COLO668 (cell line): ENCODE measurements around the gene MAP3K5.
"Not testable (repeated sequence)": the region's sequence is repeated elsewhere in the genome, so short reads cannot be mapped to it uniquely, and the experiment has no call there.

Experiments used
- DNase-seq: peaks from one replicate; lab custom pipeline; 2025; ENCODE audit not compliant: unreplicated experiment; lab: John Stamatoyannopoulos, UW

Gene MAP3K5

DNA sequence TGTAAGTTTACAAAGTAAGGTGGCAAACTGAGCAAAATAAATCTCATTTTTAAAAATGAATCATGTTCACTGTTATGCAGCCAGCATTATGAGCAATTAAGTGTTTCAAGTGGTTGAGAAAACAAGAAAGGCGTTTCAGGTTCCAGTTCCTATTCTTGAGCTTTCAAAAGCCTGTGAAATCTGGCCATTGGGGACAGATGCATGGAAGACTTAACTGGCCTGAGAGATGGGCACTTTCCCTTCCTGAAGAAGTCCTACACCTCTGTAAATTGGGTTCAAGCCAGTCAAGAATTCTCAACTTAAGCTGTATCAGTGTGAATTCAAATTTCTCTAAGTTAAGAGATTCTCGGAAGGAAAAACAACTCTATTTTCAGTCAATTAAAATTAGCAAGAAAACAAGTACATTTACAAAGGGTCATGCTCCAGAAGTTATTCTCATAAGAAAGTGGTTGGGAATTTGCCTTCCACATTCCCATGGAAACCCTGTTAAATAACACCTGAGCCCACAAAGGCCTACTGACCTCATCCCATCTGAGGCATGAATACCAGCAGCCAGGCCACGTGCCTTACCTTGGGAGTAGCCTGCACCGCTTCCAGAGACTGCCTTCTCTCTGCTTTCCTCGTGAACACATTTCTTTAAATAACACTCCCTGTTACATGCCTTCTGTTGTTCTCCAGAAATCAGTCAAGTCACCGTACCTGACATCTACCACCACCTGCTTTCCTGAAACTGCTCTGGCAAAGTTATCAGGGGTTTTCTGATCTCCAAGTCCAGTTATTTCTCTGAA is 19.4 kb downstream of the MAP3K5 start:
- DNase-seq = no peak

DNA sequence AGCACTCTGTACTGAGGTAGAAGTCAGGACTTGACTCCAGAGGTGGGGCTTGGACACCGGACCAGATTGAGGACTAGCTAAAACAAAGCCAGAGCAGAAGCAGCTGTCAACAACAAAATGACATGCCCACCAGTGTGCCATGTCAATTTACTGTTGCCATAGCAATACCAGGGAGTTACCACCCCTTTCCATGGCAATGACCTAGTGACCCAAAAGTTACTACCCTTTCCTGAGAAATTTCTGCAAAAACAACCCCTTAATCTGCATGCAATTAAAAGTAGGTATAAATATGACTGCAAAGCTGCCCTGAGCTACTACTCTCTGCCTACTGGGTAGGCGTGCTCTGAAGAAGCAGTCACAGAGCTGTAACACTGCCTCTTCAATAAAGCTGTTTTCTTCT is 21.0 kb downstream of the MAP3K5 start:
- no peak for DNase-seq

DNA sequence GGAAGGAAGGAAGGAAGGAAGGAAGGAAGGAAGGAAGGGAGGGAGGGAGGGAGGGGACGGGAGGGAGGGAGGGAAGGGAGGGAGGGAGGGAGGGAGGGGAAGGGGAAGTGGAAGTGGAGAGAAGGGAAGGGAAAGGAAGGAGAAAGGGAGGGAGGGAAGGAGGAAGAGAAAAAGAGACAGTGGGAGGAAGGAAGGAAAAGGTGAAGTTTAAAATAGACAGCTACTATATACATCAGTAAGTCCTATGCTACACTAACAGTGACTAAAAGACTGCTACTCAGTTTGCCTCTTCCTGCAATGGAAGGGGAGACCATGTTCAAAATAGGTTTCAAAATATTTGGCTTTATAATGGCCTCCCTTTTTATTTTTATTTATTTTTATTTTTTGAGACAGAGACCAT is 22.5 kb downstream of the MAP3K5 start:
- DNase-seq = no peak

DNA sequence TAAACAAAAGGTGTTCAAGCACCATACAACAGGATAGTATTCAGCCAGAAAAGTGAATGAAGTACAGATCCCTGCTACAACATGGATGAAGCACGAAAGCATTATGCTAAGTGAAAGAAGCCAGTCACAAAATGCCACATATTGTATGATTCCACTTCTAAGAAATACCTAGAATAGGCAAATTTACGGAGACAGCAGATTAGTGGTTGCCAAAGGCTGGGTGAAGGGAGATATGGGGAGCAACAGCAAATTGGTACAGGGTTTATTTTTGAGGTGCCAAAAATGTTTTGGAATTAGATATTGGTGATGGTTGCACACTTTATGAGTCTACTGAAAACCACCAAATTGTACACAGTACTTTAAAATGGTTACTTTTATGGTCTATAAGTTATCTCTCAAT is 23.2 kb downstream of the MAP3K5 start:
- DNase-seq = no peak

DNA sequence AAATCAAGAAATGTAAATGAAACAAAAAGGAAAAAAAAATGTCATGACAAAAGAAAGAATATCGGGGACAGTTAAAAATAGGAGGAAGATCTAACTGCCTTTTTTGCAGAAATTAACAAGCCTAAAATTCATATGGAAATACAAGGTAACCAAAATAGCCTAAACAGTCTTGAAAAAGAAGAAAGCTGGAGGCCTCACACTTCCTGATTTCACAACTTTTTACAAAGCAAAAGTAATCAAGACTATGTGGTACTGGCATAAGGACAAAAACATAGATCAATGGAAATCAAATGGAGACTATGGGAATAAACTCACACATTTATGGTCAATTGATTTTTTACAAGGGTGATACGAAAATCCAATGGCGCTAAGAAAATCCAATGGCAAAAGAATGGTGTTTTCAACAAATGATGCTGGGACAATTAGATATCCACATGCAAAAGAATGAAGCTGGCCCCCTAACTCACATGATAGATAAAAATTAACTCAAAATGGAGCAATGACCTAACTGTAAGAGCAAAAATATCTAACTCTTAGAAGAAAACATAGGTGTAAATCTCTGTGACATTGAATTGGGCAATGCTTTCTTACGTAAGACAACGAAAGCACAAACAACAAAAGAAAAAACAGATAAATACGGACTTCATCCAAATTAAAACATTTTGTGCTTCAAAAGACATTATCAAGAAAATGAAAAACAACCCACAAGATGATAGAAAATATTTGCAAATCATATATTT is 24.5 kb downstream of the MAP3K5 start:
- no peak for DNase-seq

DNA sequence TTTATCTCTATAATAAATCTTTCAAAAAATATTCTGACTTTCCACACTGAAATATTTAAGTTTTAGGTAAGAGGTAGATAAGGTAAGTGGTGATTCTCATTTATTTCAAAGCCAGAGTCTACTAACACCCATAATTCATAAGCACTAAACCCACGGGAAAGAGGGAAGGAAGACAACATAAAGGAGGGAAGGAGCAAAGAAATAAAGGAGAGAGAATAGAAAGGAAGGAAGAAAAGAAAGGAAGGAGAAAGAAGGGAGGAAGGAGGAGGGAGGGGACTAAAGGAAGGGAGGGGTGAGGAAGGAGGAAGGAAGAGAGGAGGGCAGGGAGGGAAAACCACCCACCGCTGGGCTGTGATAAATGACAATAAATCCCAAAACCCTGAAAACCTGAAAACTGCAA is 25.2 kb downstream of the MAP3K5 start:
- no peak for DNase-seq

DNA sequence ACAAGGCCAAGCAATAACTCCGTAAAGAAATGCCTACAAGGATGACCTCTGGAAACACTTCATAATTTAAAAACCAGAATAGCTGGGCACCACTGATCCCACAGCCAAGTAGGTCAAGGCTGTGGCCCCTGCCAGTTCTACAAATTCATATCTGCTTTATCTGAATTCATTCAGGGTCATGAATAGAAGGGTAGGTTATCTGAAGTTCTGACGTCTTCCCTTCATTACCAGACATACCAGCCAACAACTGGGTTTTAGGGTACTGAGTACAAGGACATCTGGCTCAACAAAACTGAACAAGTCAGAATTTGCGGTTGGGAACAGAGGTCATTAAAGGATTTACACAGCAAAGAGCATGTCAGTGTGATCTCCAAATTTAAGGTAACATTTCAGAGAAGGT is 26.0 kb downstream of the MAP3K5 start:
- DNase-seq = no peak

DNA sequence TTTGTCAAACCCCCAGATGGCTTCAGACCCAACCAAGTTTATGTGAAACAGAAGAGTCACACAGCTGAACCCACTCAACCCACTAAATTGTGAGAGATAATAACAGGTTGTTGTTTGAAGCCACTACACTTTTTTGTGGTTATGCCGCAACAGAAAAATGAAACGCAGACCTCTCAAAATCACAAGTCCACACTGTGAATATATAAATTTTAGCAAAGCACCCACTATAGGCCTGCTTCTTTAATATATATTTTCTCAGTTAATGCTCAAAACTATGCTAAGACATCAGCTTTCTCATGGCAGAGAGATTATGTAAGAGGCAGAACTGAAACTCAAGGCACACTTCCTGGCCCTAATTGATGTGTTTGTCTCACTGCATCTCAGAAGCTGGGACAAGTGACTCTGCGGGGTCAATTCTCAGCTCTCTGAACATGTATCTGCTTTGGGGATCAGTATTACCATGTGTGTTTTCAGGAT is 27.7 kb downstream of the MAP3K5 start:
- no peak for DNase-seq

DNA sequence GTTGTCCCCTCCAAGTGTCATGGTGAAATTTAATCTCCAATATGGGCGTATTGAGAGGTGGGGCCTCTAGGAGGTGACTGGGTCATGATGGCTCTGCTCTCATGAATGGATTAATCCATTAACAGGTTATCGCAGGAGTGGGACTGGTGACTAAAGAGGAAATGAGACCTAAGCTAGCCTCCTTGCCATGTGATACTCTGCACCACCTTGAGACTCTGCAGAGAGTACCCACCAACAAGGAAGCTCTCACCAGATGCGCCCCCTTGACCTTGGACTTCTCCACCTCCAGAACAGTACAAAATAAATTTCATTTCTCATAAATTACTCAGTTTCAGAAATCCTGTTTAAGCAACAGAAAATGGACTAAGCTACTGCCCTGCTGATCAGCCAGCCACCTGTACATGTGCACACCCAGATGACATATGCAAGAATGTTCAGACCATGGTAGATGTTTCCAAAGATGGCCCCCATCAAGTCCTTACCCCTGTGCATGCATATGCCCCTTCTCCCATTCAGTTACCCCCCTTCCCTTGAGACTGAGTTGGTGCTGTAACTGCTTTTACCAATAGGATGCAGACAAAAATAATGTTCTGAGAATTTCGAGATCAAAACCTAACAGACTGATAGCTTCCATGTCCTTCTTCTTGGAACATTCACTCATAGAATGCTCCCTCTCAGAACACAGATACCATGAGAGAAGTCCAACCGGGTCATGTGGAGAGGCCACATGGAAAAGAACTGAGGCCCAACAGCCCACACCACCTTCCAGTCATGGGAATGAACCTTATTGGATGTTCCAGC is 28.4 kb downstream of the MAP3K5 start:
- DNase-seq = no peak

DNA sequence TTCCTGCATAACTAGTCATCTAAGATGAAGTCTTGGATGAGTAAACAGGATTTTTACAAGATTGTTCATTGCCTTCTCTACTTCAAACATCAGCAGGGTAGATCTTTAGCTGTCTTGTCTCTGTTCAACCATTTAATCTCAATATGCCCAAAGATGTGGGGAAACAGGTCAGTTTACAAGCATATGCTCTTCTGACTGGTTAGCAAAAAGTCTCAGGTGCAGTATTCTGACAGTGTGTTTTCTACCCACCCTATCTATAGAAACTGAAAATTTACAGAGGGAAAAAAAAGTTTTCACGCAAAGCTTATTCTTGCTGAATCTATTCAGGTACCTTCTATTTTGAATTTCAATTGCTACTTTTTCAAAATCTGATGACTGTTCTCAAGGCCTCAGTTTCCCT is 29.0 kb downstream of the MAP3K5 start:
- DNase-seq = no peak

DNA sequence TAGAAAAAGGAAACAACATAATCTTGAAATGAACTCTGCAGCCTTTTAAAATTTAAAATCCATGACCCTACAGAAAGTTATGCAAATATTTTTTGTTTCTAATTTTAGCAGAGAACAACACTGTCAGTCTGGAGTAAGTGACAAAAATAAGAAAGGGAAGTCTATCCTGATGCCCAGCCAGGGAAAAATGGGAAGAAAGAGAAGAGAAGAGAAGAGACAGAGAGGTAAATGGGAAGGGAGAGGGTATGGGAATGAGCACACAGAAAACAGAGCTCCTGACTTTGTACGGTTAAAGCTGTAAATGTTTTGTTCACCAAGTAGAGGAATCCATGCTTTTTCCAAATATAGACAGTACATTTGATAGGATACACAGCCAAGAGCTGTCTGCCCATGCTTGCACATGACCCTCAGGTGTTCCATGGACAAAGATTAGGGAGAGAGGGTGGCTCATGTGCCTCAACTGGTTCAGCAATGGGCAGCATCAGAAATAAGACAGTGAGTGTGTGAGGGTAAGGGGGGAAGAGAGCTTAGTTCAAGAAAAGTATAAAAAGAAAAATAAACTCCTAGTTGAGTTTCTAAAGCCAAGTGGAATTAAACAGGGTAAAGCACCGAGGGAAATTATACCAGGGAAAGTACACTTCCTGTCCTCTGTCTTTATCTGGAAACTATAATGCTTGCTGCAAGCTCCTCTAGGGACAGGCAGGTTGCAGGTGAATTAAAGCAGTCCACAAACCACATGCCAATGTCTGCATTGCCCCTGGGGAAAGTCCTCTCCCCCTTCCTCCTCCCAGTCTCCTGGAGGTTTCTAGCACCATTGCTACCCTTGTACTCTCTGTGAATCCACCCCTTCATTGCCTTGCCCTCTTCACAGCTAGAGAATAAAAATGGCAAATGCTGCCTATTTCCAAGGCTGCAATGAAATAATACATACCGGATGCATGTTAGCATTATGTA is 30.0 kb downstream of the MAP3K5 start:
- DNase-seq = peak; percentile 7

DNA sequence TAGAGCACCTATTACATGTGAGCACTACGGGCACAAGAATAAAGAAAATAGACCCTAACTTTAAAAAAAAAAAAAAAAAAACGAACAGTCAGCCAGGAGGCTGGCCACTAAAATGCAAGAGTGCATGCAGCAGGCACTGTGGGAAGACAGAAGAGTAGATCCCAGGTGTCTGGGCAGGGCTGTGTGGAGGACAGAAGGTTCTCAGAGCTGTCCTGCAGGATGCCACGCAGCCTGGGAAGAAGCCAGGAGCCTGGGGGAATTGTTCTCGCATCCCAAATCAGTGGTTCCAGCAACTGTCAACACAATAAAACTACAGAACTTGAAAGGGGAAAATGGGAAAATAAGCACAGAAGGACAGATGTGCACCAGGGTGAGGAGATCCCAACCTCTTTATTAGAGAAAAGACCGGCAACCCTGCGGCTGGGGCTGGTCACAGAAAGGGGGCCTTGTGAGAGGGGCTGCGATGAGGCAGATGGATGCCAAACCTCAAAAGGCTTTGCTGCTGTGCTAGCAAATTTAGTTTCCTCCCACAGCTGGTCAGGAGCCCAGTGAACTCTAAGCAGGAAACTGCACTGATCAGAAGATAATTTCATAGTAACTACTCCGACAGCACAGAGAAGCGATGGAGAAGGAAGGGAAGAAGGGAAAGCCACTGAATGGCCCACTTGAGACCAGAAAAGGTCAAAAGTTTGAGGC is 30.9 kb downstream of the MAP3K5 start:
- no peak for DNase-seq

DNA sequence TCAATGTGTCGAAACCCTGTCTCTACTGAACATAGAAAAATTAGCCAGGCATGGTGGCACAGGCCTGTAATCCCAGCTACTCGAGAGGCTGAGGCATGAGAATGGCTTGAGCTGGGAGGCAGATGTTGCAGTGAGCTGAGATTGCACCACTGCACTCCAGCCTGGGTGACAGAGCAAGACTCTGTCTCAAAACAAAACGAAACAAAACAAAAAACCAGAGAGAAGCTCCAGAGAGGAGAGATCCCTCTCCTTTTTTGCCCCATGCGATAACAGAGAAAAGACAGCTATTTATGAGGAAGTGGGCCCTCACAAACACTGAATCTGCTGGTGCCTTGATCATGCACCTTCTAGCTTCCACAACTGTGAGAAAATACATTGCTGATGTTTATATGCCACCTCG is 31.5 kb downstream of the MAP3K5 start:
- not testable (repeated sequence) for DNase-seq

DNA sequence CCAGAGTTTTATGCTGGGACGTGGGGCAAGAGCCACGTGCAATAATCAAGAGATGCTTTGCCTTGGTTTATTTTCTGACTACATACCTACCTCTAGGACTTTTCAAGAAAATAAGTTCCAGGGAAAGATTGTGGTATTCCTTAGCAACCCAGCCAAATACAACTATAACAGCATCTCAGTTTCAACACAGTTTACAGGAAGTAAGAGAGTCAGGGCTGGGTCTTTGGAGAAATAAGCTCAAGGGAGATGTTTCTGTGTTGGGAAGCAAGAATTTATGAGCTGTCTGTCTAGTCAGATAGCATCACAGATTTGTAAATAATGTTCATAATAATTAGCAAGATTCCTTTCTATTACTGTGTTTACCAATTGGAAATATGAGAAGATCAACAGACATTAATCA is 35.1 kb downstream of the MAP3K5 start:
- no peak for DNase-seq

DNA sequence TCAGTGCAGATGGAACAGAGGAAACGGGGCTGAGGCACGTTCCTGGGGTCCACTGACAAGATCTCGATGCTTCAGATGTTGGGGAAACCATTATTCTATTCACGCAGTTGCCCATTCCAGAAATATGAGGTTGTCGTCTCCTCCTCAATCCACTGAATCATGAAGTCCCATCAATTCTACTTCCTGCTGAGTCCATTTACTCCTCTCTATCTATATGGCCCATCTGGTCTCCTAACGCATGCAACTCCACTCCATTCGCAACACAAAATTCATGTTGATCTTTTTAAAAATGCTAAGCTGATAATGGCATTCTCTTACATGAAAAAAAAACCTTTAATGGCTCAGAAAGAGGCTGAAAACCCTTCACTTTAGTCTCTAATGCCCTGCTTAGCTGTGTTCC is 37.5 kb downstream of the MAP3K5 start:
- no peak for DNase-seq

DNA sequence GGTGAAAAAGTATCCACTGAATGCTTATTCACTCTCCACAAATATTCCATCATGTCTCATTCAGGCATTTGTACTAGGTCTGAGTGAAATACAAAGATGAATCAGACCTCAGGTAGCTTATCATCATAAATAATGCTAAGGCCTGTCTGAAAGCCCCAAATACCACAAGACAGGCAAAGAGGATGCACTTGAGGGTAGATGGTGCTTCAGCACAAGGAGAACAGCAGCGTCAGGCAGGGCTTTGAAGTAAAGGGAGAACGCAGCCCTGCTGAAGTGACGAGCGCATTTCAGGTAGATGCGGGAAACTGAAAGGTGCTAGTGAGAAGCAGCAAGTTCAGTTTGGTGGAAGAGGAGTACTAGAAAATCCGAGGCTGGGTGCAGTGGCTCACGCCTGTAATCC is 38.7 kb downstream of the MAP3K5 start:
- no peak for DNase-seq

DNA sequence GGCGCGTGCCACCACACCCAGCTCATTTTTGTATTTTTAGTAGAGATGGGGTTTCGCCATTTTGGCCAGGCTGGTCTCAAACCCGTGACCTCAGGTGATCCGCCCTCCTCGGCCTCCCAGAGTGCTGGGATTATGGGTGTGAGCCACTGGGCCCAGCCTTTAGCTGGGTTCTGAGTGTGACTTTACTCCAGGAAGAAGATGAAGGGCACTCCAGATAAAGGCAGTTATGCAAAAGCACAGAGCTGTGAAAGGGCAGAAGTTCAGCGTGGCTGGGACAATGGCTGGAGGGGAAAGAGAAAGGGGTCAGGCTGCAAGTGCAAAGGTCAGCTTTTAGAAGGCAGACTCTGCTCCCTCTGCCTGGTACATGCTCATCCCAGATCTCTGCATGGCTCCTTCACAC is 39.7 kb downstream of the MAP3K5 start:
- no peak for DNase-seq

DNA sequence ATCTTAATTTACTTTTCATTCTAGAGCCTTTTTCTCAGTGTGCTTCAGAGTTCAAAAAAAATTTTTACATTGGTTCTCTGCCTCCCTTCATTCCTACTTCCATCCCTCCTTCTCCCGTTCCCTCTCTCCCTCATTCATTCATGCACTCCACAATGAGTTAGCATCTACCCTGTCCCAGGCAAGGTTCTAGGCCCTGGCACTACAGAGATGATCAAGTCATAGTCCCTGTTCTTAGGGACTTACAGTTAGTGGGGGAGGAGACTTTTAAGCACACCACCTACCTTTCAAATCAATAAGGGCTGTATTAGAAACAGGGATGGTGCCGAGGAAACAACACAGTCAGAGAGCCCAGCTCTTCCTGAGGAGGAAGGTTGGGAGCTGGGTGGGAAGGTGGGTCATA is 40.3 kb downstream of the MAP3K5 start:
- no peak for DNase-seq

DNA sequence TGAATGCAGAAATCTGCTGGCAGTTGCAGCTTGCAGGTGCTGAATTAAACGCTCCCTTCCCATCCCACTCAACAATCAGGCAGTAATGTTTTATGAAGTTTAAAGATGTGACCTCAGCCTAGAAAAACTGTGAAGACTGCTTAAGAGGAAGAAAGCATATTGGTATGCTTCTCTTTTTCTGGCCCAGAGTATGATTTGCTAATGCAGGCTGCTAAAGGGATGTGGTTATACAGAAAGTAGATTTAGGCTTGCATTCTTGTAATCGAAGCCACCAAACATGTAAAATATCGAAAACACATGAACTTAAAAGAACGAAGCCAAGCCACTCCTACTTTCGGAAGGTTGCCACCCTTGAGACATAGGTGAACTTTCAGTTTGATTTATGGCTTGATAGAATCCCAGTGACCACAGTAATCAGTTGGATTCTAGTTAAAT is 40.7 kb downstream of the MAP3K5 start:
- no peak for DNase-seq
